Measurements from ENCODE around the gene RACK1.

- TF ChIP-seq CTCF (IDR thresholded peaks at IDR 0.05) (no peak), USF2 (IDR thresholded peaks at IDR 0.05; ENCODE audit: borderline replicate concordance, low read depth, low read length) (no peak), TAF1 (IDR thresholded peaks at IDR 0.05; ENCODE audit: borderline replicate concordance, low read depth, low read length) (no peak)
These were observed 45.5 kb downstream of the RACK1 start for GRCh38 chr5:181198106-181198685.
